HG02938 (cell line): Measurements from ENCODE around the gene CLTB.
"Not testable (repeated sequence)": the region's sequence is repeated elsewhere in the genome, so short reads cannot be mapped to it uniquely, and the experiment has no call there.

Experiments used
- ATAC-seq: cut with Tn5 transposase; IDR thresholded peaks from one replicate; pipeline ENCODE4 v1.9.1; 2021; ENCODE audit warnings: mild to moderate bottlenecking, moderate library complexity; ENCODE audit not compliant: unreplicated experiment

CLTB gene

GRCh38 chr5:176415952-176416924 is at the start of gene CLTB:
Gene CLTB, minus strand, starts transcription at chr5:176416539. Its CDS starts 176 bp downstream, at chr5:176416363.
- peak; percentile 83 for ATAC-seq

GRCh38 chr5:176463113-176463764 is 46.9 kb upstream of the CLTB start:
- no peak for ATAC-seq

GRCh38 chr5:176461349-176461748 is 45.0 kb upstream of the CLTB start:
- ATAC-seq: no peak

- ATAC-seq: no peak
Observed at GRCh38 chr5:176458904-176459561, 42.7 kb upstream of the CLTB start.

GRCh38 chr5:176454724-176455394 is 38.5 kb upstream of the CLTB start:
- ATAC-seq: no peak

- ATAC-seq: no peak
Observed at GRCh38 chr5:176450077-176450476, 33.7 kb upstream of the CLTB start.

GRCh38 chr5:176447978-176448608 is 31.8 kb upstream of the CLTB start, which contains the start of gene FAF2:
Gene FAF2, plus strand, starts transcription at chr5:176448385. Its CDS starts 23 bp downstream, at chr5:176448408.
- ATAC-seq: peak; percentile 96

GRCh38 chr5:176447591-176447977 is 31.2 kb upstream of the CLTB start:
- peak; percentile 1 for ATAC-seq

GRCh38 chr5:176446884-176447590 is 30.7 kb upstream of the CLTB start:
- no peak for ATAC-seq

- no peak for ATAC-seq
Observed at GRCh38 chr5:176446028-176446665, 29.8 kb upstream of the CLTB start.

- ATAC-seq: no peak
Observed at GRCh38 chr5:176444742-176445141, 28.4 kb upstream of the CLTB start.

GRCh38 chr5:176442911-176443310 is 26.6 kb upstream of the CLTB start:
- not testable (repeated sequence) for ATAC-seq

GRCh38 chr5:176441921-176442323 is 25.6 kb upstream of the CLTB start:
- ATAC-seq: no peak

GRCh38 chr5:176440927-176441706 is 24.8 kb upstream of the CLTB start:
- ATAC-seq: no peak

GRCh38 chr5:176438959-176439757 is 22.8 kb upstream of the CLTB start:
- no peak for ATAC-seq

- no peak for ATAC-seq
Observed at GRCh38 chr5:176436656-176437055, 20.3 kb upstream of the CLTB start.

- ATAC-seq: no peak
Observed at GRCh38 chr5:176432707-176433106, 16.4 kb upstream of the CLTB start.

- ATAC-seq: no peak
Observed at GRCh38 chr5:176429972-176430371, 13.6 kb upstream of the CLTB start.
